Keratinocyte (primary cell): ENCODE measurements around the gene IFNW1.

ENCODE experiments used
- EZH2 ChIP-seq: IDR thresholded peaks from one replicate; pipeline ENCODE4 v1.6.1; 2012; ENCODE audit warnings: inconsistent platforms, mild to moderate bottlenecking, low read length, moderate library complexity
- TF ChIP-seq, protein P1 (sequence below), 3 experiments: IDR thresholded peaks in 1 of 3; conservative IDR thresholded peaks in 1 of 3; optimal IDR thresholded peaks in 1 of 3; 2 replicates in 2 of 3; 3 replicates in 1 of 3; pipeline versions ENCODE3 to v1.5.1; 2011; ENCODE audit warnings: low read length in 3 of 3, mild to moderate bottlenecking in 3 of 3, moderate library complexity in 2 of 3, control low read depth in 1 of 3, inconsistent platforms in 1 of 3; ENCODE audit not compliant: insufficient read depth in 2 of 3; ENCODE audit errors: extremely low read depth in 1 of 3

- TF ChIP-seq, protein P1, sequence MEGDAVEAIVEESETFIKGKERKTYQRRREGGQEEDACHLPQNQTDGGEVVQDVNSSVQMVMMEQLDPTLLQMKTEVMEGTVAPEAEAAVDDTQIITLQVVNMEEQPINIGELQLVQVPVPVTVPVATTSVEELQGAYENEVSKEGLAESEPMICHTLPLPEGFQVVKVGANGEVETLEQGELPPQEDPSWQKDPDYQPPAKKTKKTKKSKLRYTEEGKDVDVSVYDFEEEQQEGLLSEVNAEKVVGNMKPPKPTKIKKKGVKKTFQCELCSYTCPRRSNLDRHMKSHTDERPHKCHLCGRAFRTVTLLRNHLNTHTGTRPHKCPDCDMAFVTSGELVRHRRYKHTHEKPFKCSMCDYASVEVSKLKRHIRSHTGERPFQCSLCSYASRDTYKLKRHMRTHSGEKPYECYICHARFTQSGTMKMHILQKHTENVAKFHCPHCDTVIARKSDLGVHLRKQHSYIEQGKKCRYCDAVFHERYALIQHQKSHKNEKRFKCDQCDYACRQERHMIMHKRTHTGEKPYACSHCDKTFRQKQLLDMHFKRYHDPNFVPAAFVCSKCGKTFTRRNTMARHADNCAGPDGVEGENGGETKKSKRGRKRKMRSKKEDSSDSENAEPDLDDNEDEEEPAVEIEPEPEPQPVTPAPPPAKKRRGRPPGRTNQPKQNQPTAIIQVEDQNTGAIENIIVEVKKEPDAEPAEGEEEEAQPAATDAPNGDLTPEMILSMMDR (optimal IDR thresholded peaks at IDR 0.05 in 1 of 3, IDR thresholded peaks at IDR 0.05 in 1 of 3, conservative IDR thresholded peaks at IDR 0.05 in 1 of 3; ENCODE audit: extremely low read depth in 1 of 3, insufficient read depth in 2 of 3, low read length in 3 of 3): no peak
- no peak for TF ChIP-seq EZH2
Observed at GRCh38 chr9:21174671-21175070, 33.0 kb upstream of the IFNW1 start.
